Measurements from ENCODE around the gene FLNB. TPM values are rescaled to one million over a fixed set of nuclear protein-coding genes. Genes with fewer than 3 reads are reported as not detected.

Gene FLNB, protein sequence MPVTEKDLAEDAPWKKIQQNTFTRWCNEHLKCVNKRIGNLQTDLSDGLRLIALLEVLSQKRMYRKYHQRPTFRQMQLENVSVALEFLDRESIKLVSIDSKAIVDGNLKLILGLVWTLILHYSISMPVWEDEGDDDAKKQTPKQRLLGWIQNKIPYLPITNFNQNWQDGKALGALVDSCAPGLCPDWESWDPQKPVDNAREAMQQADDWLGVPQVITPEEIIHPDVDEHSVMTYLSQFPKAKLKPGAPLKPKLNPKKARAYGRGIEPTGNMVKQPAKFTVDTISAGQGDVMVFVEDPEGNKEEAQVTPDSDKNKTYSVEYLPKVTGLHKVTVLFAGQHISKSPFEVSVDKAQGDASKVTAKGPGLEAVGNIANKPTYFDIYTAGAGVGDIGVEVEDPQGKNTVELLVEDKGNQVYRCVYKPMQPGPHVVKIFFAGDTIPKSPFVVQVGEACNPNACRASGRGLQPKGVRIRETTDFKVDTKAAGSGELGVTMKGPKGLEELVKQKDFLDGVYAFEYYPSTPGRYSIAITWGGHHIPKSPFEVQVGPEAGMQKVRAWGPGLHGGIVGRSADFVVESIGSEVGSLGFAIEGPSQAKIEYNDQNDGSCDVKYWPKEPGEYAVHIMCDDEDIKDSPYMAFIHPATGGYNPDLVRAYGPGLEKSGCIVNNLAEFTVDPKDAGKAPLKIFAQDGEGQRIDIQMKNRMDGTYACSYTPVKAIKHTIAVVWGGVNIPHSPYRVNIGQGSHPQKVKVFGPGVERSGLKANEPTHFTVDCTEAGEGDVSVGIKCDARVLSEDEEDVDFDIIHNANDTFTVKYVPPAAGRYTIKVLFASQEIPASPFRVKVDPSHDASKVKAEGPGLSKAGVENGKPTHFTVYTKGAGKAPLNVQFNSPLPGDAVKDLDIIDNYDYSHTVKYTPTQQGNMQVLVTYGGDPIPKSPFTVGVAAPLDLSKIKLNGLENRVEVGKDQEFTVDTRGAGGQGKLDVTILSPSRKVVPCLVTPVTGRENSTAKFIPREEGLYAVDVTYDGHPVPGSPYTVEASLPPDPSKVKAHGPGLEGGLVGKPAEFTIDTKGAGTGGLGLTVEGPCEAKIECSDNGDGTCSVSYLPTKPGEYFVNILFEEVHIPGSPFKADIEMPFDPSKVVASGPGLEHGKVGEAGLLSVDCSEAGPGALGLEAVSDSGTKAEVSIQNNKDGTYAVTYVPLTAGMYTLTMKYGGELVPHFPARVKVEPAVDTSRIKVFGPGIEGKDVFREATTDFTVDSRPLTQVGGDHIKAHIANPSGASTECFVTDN (N-terminal part only)
- 51.5 and 63.1 TPM in 2 replicates for total RNA-seq

DNA sequence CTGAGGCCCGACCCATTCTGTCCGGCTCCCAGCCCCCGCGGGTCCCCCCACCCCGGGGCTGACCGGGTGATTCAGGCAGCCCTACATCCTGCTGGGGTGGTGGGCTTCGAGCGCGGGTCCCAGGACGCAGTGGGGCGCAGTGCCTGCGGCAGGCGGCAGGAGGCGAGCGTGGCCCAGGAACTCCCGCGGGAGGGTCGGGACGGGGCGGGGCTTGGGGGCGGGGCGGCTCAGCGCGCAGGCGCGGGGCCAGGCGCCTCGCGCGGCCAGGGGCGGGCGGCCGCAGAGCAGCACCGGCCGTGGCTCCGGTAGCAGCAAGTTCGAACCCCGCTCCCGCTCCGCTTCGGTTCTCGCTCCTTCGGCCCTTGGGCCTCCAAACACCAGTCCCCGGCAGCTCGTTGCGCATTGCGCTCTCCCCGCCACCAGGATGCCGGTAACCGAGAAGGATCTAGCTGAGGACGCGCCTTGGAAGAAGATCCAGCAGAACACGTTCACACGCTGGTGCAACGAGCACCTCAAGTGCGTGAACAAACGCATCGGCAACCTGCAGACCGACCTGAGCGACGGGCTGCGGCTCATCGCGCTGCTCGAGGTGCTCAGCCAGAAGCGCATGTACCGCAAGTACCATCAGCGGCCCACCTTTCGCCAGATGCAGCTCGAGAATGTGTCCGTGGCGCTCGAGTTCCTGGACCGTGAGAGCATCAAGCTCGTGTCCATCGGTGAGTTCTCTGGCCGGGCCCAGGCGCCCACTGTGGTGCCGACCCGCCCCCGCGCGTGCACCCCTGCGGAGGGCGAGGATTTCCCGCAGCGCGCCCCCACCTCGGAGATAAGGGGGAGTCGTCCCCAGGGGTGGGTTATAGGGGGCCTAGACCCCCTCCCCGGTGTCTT lies at the start of gene FLNB:
TSS of gene FLNB (plus strand) at position 282 of the 885 bp plus-strand sequence. CDS start at position 425, 143 bp downstream.

DNA sequence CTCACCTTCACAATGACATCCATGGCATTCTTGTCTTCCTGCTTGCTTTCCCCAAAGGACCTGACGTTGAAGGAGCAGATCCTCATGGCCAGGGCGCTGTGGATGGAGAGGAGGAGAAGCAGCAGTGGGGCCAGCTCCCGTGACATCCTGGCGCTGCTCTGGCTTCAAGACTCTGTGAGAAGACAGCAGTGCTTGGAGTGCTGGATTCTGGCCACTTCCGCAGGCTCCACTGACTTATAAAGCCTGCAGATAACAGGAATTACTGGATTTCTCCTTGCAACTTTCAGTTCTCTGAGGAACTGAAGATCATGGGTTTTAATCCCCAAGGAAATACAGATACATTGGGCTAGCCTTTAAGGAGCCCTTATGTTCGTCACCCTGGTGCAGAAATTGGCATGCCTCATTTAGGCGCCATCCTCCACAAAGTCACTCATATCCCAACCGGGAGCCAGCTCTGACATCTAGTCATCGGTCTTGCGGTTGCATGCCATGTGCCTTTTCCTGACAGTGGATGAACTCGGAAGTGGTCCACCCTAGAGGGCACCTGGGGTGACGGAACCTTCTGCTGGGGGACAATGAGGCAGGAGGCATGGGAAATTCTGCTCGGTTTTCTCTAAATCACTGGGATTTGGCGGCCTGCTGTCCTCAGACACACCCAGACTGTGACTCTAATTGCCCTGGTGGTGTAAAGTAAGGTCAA lies 202.7 kb downstream of the FLNB start, which contains the start of gene DNASE1L3:
TSS of gene DNASE1L3 (minus strand) at position 212 of the 700 bp plus-strand sequence. CDS start at position 146, 66 bp downstream.

Other genes starting within 250 kb of the FLNB start
- not detected in 2 replicates for gene DNASE1L3, start 202.6 kb downstream of the FLNB start, total RNA-seq
- gene ABHD6, start 229.4 kb downstream of the FLNB start, total RNA-seq: 6.1 and 8.5 TPM in 2 replicates

All from aortic smooth muscle cell (primary cell).